WTC11 (cell line): ENCODE data around the gene CD22. TPM values are rescaled to one million over a fixed set of nuclear protein-coding genes. Genes with fewer than 3 reads are reported as not detected.

Experiments used
- ATAC-seq: fragments of 200-7000 bp; cut with Tn5 transposase; 2 replicates; pipeline ENCODE4 v1.10.0; 2021; ENCODE audit warnings: mild to moderate bottlenecking, moderate library complexity
- CTCF ChIA-PET: fragments of 300-600 bp; sonication (Branson Sonifier 250); formaldehyde crosslinking; loops from one replicate; lab custom pipeline; 2021; ENCODE audit warnings: antibody characterized with exemption; lab: Charles Lee
- POLR2A ChIA-PET: fragments of 350-600 bp; sonication (Branson Sonifier 250); formaldehyde crosslinking; loops from one replicate; lab custom pipeline; 2021; ENCODE audit warnings: antibody characterized with exemption; lab: Charles Lee
- DNase-seq: peaks from one replicate; pipeline ENCODE4 v3.0.0; 2021; ENCODE audit warnings: low spot score
- H3K27ac Mint-ChIP-seq: 2 replicates; pipeline ENCODE4 v1.8.0; 2021; ENCODE audit warnings: mixed read lengths
- H3K27me3 Mint-ChIP-seq: 2 replicates; pipeline ENCODE4 v1.8.0; 2021; ENCODE audit warnings: low read depth, mild to moderate bottlenecking, moderate library complexity, mixed read lengths
- H3K36me3 Mint-ChIP-seq: 2 replicates; pipeline ENCODE4 v1.8.0; 2021; ENCODE audit warnings: mixed read lengths
- H3K4me1 Mint-ChIP-seq: 2 replicates; pipeline ENCODE4 v1.8.0; 2022; ENCODE audit warnings: mixed read lengths
- H3K4me3 Mint-ChIP-seq: 2 replicates; pipeline ENCODE4 v1.8.0; 2021; ENCODE audit warnings: mild to moderate bottlenecking, moderate library complexity, mixed read lengths
- H3K9me3 Mint-ChIP-seq: 2 replicates; pipeline ENCODE4 v1.8.0; 2021; ENCODE audit warnings: mixed read lengths
- ATF1 ChIP-seq: sonication (generic); formaldehyde crosslinking; IDR thresholded peaks from 2 replicates; pipeline ENCODE4 v1.8.1; 2023; ENCODE audit warnings: mild to moderate bottlenecking, moderate library complexity, missing genetic modification reagents
- FOXK1 ChIP-seq: sonication (generic); formaldehyde crosslinking; IDR thresholded peaks from 2 replicates; pipeline ENCODE4 v1.8.0; 2022; ENCODE audit warnings: mild to moderate bottlenecking, moderate library complexity, missing genetic modification reagents
- FOXP1 ChIP-seq: sonication (generic); formaldehyde crosslinking; IDR thresholded peaks from 2 replicates; pipeline ENCODE4 v1.8.0; 2022; ENCODE audit warnings: missing genetic modification reagents, mild to moderate bottlenecking, moderate library complexity, borderline replicate concordance
- IRF2 ChIP-seq: sonication (generic); formaldehyde crosslinking; IDR thresholded peaks from 2 replicates; pipeline ENCODE4 v1.8.0; 2022; ENCODE audit warnings: low read depth, missing genetic modification reagents, borderline replicate concordance
- KAT7 ChIP-seq: sonication (generic); formaldehyde crosslinking; IDR thresholded peaks from 2 replicates; pipeline ENCODE4 v1.8.1; 2023; ENCODE audit warnings: missing genetic modification reagents, mild to moderate bottlenecking, borderline replicate concordance
- NR2C2 ChIP-seq: sonication (generic); formaldehyde crosslinking; IDR thresholded peaks from 2 replicates; pipeline ENCODE4 v1.8.0; 2022; ENCODE audit warnings: mild to moderate bottlenecking, missing genetic modification reagents
- OVOL2 ChIP-seq: fragments of 250-450 bp; sonication (Bioruptor Pico); IDR thresholded peaks from 2 replicates; pipeline ENCODE4 v1.9.0; 2021; ENCODE audit warnings: mild to moderate bottlenecking, borderline replicate concordance
- RELA ChIP-seq: sonication (generic); formaldehyde crosslinking; IDR thresholded peaks from 2 replicates; pipeline ENCODE4 v1.8.1; 2022; ENCODE audit warnings: missing genetic modification reagents, mild to moderate bottlenecking, borderline replicate concordance
- TEAD1 ChIP-seq: sonication (generic); formaldehyde crosslinking; IDR thresholded peaks from 2 replicates; pipeline ENCODE4 v1.8.0; 2022; ENCODE audit warnings: mild to moderate bottlenecking, missing genetic modification reagents
- ZNF219 ChIP-seq: sonication (generic); formaldehyde crosslinking; IDR thresholded peaks from 2 replicates; pipeline ENCODE4 v1.8.0; 2023; ENCODE audit warnings: missing genetic modification reagents, mild to moderate bottlenecking, borderline replicate concordance
- ZNF232 ChIP-seq: sonication (generic); formaldehyde crosslinking; IDR thresholded peaks from 2 replicates; pipeline ENCODE4 v1.8.0; 2022; ENCODE audit warnings: mild to moderate bottlenecking, missing genetic modification reagents
- ZNF416 ChIP-seq: fragments of 250-450 bp; sonication (Bioruptor Pico); IDR thresholded peaks from 2 replicates; pipeline ENCODE4 v1.9.0; 2021; ENCODE audit warnings: mild to moderate bottlenecking, inconsistent platforms
- ZNF423 ChIP-seq: fragments of 250-450 bp; sonication (Bioruptor Pico); IDR thresholded peaks from 2 replicates; pipeline ENCODE4 v2.1.2; 2022; ENCODE audit warnings: mild to moderate bottlenecking, moderate library complexity
- total RNA-seq: library from RNA; stranded (reverse); gene quantifications from 3 replicates; pipeline ENCODE4 v1.2.3, GENCODE V29; 2021
- TF ChIP-seq, protein P1 (sequence below): sonication (generic); formaldehyde crosslinking; IDR thresholded peaks from 2 replicates; pipeline ENCODE4 v1.8.1; 2023; ENCODE audit warnings: mild to moderate bottlenecking, missing genetic modification reagents
- TF ChIP-seq, protein P2 (sequence below): sonication (generic); formaldehyde crosslinking; IDR thresholded peaks from 2 replicates; pipeline ENCODE4 v1.8.0; 2023; ENCODE audit warnings: mild to moderate bottlenecking, missing genetic modification reagents
- TF ChIP-seq, protein P3 (sequence below): fragments of 250-450 bp; sonication (Bioruptor Pico); IDR thresholded peaks from 2 replicates; pipeline ENCODE4 v2.1.2; 2022; ENCODE audit warnings: mild to moderate bottlenecking, moderate library complexity
- TF ChIP-seq, protein P4 (sequence below): sonication (generic); formaldehyde crosslinking; IDR thresholded peaks from 2 replicates; pipeline ENCODE4 v1.8.0; 2022; ENCODE audit warnings: mild to moderate bottlenecking, missing genetic modification reagents
- TF ChIP-seq, protein P5 (sequence below): fragments of 250-450 bp; sonication (Bioruptor Pico); IDR thresholded peaks from 2 replicates; pipeline ENCODE4 v1.9.0; 2021; ENCODE audit warnings: mild to moderate bottlenecking

The CD22 gene
- total RNA-seq, 1 experiment from 2014 or later = 0.28 TPM

DNA sequence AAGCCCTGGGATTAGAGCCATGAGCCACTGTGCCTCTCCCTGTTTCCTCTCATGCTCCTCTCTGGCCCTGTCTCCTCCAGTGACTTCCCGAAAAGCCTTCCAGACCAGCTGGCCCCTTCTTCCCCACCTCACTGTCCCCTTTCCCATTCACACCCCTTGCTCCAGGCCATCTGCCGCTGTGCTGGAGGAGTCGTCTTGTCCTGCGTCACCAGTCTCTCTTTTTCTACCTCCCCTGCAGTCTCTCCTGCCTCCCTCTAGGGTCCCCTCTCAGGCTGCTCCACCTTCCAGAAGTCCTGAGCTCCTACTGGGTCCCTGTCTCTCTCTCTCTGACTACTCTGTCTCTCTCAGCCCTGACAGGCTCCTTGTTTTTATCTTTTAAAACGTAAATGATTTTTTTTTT, 13.4 kb downstream of the CD22 start:
- TF ChIP-seq ATF1 (CRISPR knock-in tag) = no peak
- TF ChIP-seq, protein P1, sequence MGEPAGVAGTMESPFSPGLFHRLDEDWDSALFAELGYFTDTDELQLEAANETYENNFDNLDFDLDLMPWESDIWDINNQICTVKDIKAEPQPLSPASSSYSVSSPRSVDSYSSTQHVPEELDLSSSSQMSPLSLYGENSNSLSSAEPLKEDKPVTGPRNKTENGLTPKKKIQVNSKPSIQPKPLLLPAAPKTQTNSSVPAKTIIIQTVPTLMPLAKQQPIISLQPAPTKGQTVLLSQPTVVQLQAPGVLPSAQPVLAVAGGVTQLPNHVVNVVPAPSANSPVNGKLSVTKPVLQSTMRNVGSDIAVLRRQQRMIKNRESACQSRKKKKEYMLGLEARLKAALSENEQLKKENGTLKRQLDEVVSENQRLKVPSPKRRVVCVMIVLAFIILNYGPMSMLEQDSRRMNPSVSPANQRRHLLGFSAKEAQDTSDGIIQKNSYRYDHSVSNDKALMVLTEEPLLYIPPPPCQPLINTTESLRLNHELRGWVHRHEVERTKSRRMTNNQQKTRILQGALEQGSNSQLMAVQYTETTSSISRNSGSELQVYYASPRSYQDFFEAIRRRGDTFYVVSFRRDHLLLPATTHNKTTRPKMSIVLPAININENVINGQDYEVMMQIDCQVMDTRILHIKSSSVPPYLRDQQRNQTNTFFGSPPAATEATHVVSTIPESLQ = no peak
- Mint-ChIP-seq H3K4me3 (no peak overlapping the region), H3K27me3 (no peaks in the 10 kb centered on the region; the same call in 1 of the 2 replicates), H3K36me3 (no peaks in the 10 kb centered on the region), H3K4me1 (0 out of 2 replicates have a peak, but pooled peaks cover 2% of the 10 kb centered on the region), H3K9me3 (no peaks in the 10 kb centered on the region), H3K27ac (no peak overlapping the region)
- CTCF ChIA-PET = interaction anchor here (0.6 to 1.6 kb wide), 6 partner anchors 10 to 287 kb away, joined by 3 to 12 read pairs (median 3); no protein-coding TSS in a partner anchor
- POLR2A ChIA-PET = interaction anchor here (0.7 kb wide), 1 partner anchor 474 kb away, joined by 3 read pairs; no protein-coding TSS in a partner anchor
- DNase-seq (no peak), ATAC-seq (peak; percentile 52)

DNA sequence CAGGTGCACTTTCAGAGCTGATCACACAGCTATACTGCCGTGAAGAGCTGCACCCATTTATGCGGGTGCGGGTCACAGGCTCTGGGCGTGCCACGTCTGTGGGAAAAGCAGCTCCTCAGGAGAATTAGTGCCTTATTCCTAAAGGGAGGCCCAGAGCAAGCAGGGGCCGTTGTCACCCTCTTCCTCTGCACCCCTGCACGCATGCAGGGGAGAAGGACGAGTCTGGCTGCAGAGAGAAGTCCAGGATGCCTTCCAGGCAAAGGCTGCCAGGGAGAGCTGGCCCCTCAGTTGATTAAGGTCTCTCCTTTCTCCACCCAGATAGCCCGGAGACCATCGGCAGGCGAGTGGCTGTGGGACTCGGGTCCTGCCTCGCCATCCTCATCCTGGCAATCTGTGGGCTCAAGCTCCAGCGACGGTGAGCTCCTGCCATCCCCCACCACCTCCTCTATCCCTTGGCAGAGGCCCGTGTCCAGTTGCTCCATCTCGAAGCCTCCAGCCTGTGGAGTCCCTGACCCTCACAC, 15.6 kb downstream of the CD22 start:
- ATAC-seq (no peak), DNase-seq (no peak)
- Mint-ChIP-seq H3K4me1 (0 out of 2 replicates have a peak, but pooled peaks cover 5% of the 10 kb centered on the region), H3K27ac (no peak overlapping the region), H3K9me3 (no peaks in the 10 kb centered on the region), H3K27me3 (no peaks in the 10 kb centered on the region)
- POLR2A ChIA-PET = no interaction called here
- no peak for TF ChIP-seq IRF2
- no peak for TF ChIP-seq NR2C2 (CRISPR knock-in tag)
- TF ChIP-seq, protein P2, sequence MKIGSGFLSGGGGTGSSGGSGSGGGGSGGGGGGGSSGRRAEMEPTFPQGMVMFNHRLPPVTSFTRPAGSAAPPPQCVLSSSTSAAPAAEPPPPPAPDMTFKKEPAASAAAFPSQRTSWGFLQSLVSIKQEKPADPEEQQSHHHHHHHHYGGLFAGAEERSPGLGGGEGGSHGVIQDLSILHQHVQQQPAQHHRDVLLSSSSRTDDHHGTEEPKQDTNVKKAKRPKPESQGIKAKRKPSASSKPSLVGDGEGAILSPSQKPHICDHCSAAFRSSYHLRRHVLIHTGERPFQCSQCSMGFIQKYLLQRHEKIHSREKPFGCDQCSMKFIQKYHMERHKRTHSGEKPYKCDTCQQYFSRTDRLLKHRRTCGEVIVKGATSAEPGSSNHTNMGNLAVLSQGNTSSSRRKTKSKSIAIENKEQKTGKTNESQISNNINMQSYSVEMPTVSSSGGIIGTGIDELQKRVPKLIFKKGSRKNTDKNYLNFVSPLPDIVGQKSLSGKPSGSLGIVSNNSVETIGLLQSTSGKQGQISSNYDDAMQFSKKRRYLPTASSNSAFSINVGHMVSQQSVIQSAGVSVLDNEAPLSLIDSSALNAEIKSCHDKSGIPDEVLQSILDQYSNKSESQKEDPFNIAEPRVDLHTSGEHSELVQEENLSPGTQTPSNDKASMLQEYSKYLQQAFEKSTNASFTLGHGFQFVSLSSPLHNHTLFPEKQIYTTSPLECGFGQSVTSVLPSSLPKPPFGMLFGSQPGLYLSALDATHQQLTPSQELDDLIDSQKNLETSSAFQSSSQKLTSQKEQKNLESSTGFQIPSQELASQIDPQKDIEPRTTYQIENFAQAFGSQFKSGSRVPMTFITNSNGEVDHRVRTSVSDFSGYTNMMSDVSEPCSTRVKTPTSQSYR = no peak
- no peak for TF ChIP-seq RELA (CRISPR knock-in tag)
- TF ChIP-seq ZNF416 (CRISPR knock-in tag) = no peak
- TF ChIP-seq ZNF232 (CRISPR knock-in tag) = no peak
- TF ChIP-seq ZNF219 (CRISPR knock-in tag) = no peak
- no peak for TF ChIP-seq OVOL2 (CRISPR knock-in tag)
- TF ChIP-seq, all 79 proteins: peak for 0
- CTCF ChIA-PET = interaction anchor here (1.0 to 2.2 kb wide), 4 partner anchors 8 to 166 kb away, joined by 3 to 6 read pairs (median 4); no protein-coding TSS in a partner anchor
- Mint-ChIP-seq H3K4me3 (no peak overlapping the region), H3K36me3 (no peaks in the 10 kb centered on the region)

DNA sequence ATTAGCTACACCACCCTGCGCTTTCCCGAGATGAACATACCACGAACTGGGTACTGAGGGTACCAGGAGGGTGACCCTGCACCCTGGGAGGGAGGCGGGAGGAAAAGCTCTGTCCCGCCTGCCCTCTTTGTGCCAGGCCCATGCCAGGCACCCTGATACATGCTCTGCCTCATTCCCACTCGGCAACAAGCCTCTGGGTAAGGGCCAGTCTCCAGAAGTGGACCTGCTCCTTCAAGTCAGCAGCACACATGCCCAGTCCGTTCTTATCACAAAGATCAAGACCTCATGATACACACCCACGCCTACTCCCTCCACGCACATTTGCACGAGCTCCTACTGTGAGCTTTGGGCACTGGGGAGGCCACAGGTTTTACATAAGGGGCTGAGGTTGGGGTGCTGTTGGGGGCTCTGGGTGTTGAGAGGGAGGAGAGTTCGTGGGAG, 16.7 kb downstream of the CD22 start:
- Mint-ChIP-seq H3K27me3 (no peaks in the 10 kb centered on the region), H3K36me3 (no peaks in the 10 kb centered on the region), H3K27ac (no peak overlapping the region), H3K4me3 (no peak overlapping the region), H3K4me1 (0 out of 2 replicates have a peak, but pooled peaks cover 5% of the 10 kb centered on the region)
- DNase-seq = no peak
- CTCF ChIA-PET = interaction anchor here (0.6 to 2.2 kb wide), 2 partner anchors 148 to 165 kb away, joined by 4 to 6 read pairs; no protein-coding TSS in a partner anchor
- TF ChIP-seq FOXK1 (no peak), KAT7 (CRISPR knock-in tag) (no peak), TEAD1 (no peak), FOXP1 (CRISPR knock-in tag) (no peak), ZNF423 (CRISPR knock-in tag) (no peak)
- TF ChIP-seq, protein P3, sequence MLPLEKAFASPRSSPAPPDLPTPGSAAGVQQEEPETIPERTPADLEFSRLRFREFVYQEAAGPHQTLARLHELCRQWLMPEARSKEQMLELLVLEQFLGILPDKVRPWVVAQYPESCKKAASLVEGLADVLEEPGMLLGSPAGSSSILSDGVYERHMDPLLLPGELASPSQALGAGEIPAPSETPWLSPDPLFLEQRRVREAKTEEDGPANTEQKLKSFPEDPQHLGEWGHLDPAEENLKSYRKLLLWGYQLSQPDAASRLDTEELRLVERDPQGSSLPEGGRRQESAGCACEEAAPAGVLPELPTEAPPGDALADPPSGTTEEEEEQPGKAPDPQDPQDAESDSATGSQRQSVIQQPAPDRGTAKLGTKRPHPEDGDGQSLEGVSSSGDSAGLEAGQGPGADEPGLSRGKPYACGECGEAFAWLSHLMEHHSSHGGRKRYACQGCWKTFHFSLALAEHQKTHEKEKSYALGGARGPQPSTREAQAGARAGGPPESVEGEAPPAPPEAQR = no peak
- TF ChIP-seq, protein P4, sequence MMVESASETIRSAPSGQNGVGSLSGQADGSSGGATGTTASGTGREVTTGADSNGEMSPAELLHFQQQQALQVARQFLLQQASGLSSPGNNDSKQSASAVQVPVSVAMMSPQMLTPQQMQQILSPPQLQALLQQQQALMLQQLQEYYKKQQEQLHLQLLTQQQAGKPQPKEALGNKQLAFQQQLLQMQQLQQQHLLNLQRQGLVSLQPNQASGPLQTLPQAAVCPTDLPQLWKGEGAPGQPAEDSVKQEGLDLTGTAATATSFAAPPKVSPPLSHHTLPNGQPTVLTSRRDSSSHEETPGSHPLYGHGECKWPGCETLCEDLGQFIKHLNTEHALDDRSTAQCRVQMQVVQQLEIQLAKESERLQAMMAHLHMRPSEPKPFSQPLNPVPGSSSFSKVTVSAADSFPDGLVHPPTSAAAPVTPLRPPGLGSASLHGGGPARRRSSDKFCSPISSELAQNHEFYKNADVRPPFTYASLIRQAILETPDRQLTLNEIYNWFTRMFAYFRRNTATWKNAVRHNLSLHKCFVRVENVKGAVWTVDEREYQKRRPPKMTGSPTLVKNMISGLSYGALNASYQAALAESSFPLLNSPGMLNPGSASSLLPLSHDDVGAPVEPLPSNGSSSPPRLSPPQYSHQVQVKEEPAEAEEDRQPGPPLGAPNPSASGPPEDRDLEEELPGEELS (CRISPR knock-in tag) = no peak
- TF ChIP-seq, protein P5, sequence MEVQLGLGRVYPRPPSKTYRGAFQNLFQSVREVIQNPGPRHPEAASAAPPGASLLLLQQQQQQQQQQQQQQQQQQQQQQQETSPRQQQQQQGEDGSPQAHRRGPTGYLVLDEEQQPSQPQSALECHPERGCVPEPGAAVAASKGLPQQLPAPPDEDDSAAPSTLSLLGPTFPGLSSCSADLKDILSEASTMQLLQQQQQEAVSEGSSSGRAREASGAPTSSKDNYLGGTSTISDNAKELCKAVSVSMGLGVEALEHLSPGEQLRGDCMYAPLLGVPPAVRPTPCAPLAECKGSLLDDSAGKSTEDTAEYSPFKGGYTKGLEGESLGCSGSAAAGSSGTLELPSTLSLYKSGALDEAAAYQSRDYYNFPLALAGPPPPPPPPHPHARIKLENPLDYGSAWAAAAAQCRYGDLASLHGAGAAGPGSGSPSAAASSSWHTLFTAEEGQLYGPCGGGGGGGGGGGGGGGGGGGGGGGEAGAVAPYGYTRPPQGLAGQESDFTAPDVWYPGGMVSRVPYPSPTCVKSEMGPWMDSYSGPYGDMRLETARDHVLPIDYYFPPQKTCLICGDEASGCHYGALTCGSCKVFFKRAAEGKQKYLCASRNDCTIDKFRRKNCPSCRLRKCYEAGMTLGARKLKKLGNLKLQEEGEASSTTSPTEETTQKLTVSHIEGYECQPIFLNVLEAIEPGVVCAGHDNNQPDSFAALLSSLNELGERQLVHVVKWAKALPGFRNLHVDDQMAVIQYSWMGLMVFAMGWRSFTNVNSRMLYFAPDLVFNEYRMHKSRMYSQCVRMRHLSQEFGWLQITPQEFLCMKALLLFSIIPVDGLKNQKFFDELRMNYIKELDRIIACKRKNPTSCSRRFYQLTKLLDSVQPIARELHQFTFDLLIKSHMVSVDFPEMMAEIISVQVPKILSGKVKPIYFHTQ (CRISPR knock-in tag) = no peak
- TF ChIP-seq, all 79 proteins: peak for 0
- no peaks in the 10 kb centered on the region for H3K9me3 Mint-ChIP-seq
- ATAC-seq = no peak
- POLR2A ChIA-PET = interaction anchor here (0.6 kb wide), 2 partner anchors 66 to 110 kb away, joined by 4 to 6 read pairs; no protein-coding TSS in a partner anchor
